Endothelial cell (in vitro differentiated cells): Measurements from ENCODE around the gene TIGD3. TPM values are rescaled to one million over a fixed set of nuclear protein-coding genes. Genes with fewer than 3 reads are reported as not detected.

Experiments used
- DNase-seq: peaks from one replicate; pipeline ENCODE4 v3.0.0; 2021; ENCODE audit warnings: low spot score
- H3K27ac Mint-ChIP-seq: one replicate; pipeline ENCODE4 v1.8.0; 2021; ENCODE audit warnings: mixed read lengths, inconsistent platforms; ENCODE audit not compliant: unreplicated experiment
- H3K27me3 Mint-ChIP-seq: one replicate; pipeline ENCODE4 v1.8.0; 2021; ENCODE audit warnings: mild to moderate bottlenecking, moderate library complexity, mixed read lengths, inconsistent platforms; ENCODE audit not compliant: unreplicated experiment
- H3K36me3 Mint-ChIP-seq: one replicate; pipeline ENCODE4 v1.8.0; 2021; ENCODE audit warnings: mild to moderate bottlenecking, low read depth, mixed read lengths, inconsistent platforms; ENCODE audit not compliant: unreplicated experiment
- H3K4me1 Mint-ChIP-seq: one replicate; pipeline ENCODE4 v1.8.0; 2021; ENCODE audit warnings: mild to moderate bottlenecking, mixed read lengths, inconsistent platforms; ENCODE audit not compliant: unreplicated experiment
- H3K4me3 Mint-ChIP-seq: one replicate; pipeline ENCODE4 v1.8.0; 2021; ENCODE audit warnings: mild to moderate bottlenecking, mixed read lengths, inconsistent platforms; ENCODE audit not compliant: unreplicated experiment
- H3K9me3 Mint-ChIP-seq: one replicate; pipeline ENCODE4 v1.8.0; 2021; ENCODE audit warnings: mixed read lengths, inconsistent platforms; ENCODE audit not compliant: unreplicated experiment
- CTCF ChIP-seq: fragments of 200-600 bp; sonication (generic); IDR thresholded peaks from one replicate; pipeline ENCODE4 v1.5.0; 2021; ENCODE audit warnings: antibody characterized with exemption; ENCODE audit not compliant: unreplicated experiment
- total RNA-seq: library from RNA; stranded (reverse); fragmentation: NEBNext Ultra II Directional; extraction: Animal tissue kit (Norgen Biotek cat#: 25700); gene quantifications from one replicate; pipeline ENCODE4 v1.2.1, GENCODE V29; 2021; ENCODE audit not compliant: unreplicated experiment

TIGD3 gene
- total RNA-seq, 1 donor from 2014 or later: 0.44 TPM

DNA sequence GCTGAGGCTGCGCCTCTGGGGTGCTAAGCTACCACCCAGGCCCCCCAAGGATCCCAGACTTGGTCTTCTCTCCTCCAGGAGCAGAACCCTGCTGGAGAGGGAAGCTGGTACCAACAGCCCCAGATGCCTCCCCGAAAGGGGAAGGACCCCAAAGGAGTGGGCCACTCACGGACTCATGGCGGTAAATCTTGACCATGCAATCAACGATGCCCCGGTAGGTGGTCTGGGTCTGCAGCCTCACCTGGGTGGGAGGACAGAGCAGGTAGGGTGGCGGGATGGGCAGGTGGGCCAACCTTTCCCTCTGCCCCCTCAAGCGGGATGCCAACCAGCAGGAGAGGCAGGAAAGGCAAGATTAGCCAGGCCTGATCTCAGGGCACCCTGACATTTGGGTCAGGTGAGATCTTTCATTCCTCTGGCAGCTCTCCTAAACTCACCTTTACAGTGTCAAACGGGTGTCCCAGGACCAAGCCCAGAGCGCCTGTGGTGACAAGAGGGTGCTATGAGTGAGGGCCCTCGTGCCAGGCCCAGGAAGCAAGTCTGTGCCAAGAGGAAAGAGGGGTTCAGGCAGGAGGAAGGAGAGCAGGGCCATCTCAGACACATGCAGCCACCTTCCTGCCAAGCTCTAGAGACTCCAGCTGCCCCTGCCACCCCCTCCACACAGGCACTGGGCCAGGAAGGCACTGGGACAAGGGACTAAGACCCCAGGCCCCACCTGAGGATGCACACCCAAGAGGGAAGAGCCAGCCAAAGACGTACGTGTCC is 25.3 kb downstream of the TIGD3 start:
- TF ChIP-seq CTCF: no peak
- Mint-ChIP-seq H3K27ac (no peak overlapping the region), H3K4me1 (peaks cover 30% of the 10 kb centered on the region), H3K36me3 (no peaks in the 10 kb centered on the region), H3K4me3 (no peak overlapping the region), H3K27me3 (peaks cover 5% of the 10 kb centered on the region), H3K9me3 (no peaks in the 10 kb centered on the region)
- DNase-seq: no peak

DNA sequence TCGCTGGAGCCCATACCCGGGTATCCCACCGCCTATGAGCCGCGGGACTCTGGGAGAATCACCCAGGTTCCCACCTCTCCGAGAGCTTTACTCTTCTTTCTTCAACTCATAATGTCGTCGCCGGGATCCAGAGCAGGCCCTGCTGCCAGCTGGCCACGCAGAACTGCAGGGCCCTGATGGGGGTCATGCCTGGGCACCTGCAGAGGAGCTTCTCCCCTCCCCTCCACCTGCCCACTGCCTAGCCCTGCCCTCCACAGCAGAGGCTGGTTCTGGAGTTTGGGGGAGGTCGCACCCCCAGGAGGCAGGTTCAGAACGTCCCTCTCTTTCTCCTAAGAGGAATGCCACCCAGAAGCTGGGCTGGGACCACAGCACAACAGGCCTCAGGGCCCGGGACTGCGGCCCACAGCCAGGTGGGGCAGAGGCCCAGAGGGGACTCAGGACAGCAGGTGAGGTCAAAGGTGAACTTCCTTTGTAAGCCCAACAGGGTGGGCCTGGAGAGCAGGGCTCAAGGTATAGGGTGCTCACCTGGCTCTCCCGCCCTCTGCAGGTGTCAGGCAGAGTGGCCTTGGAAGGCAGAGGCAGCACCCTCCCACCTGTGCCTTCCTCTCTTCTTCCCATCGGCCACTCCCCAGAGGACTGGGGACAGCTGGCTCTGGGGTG is 26.0 kb downstream of the TIGD3 start:
- Mint-ChIP-seq H3K36me3 (no peaks in the 10 kb centered on the region), H3K9me3 (no peaks in the 10 kb centered on the region), H3K27ac (no peak overlapping the region), H3K4me1 (peaks cover 26% of the 10 kb centered on the region), H3K4me3 (no peak overlapping the region), H3K27me3 (peaks cover 8% of the 10 kb centered on the region)
- DNase-seq: no peak
- no peak for TF ChIP-seq CTCF

- H3K36me3 Mint-ChIP-seq: no peaks in the 10 kb centered on the region
- TF ChIP-seq CTCF: no peak
- H3K4me1 Mint-ChIP-seq: peaks cover 26% of the 10 kb centered on the region
- DNase-seq: no peak
- H3K4me3 Mint-ChIP-seq: no peak overlapping the region
- H3K27me3 Mint-ChIP-seq: peaks cover 8% of the 10 kb centered on the region
- no peak overlapping the region for H3K27ac Mint-ChIP-seq
- H3K9me3 Mint-ChIP-seq: no peaks in the 10 kb centered on the region
These were observed 27.1 kb downstream of the TIGD3 start for GRCh38 chr11:65381716-65382032.

DNA sequence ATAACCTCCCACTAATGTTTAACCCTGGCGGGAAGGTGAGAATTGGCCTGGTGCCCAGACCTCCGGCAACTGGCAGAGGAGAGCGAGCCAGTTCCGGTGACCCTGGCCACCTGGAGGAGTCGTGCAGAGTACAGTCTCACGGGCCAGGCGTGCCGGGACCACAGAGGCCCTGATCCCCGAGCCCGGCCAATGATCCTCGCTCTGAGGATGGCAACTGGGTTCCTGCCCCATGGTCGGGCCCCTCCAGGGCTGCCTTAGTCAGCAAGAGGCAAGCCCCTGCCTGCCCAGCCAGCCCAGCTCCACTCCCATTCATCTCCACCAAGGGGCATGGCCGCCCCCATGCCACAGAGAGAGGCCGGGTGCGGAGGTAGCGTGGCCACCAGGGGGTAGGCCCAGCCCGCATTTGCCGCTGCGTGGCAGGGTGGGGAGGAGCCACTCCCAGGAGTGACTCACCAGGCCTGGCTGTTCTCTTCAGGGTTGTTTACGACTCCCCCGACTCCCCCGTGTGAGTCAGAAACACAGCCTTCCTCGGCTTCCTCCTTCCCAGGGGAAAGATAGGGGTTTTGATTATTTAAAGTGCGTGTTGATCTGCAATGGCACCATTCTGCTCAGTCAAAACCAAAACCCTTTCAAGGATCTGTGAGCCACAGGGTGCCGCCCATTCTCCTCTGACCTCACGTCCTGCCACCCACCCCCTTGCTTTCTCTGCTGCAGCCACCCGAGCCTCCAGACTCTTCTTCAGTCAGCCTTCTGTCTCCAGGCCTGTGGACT is 27.7 kb downstream of the TIGD3 start, which contains the start of gene SLC25A45:
SLC25A45 (minus strand) TSS at position 614 of the 771 bp plus-strand sequence. CDS start 695 bp downstream, outside the sequence.
- peak within 1 kb of the TSS; percentile 57 for H3K4me3 Mint-ChIP-seq
- peaks cover 29% of the 10 kb centered on the region for H3K4me1 Mint-ChIP-seq
- H3K27ac Mint-ChIP-seq: peak within 1 kb of the TSS; percentile 87
- peak; percentile 81 for DNase-seq
- H3K36me3 Mint-ChIP-seq: no peaks in the 10 kb centered on the region
- peaks cover 8% of the 10 kb centered on the region for H3K27me3 Mint-ChIP-seq
- TF ChIP-seq CTCF: peak; percentile 63
- H3K9me3 Mint-ChIP-seq: no peaks in the 10 kb centered on the region
